Measurements from ENCODE around the gene JUND. TPM values are rescaled to one million over a fixed set of nuclear protein-coding genes. Genes with fewer than 3 reads are reported as not detected.

The JUND gene
- total and polyA plus RNA-seq, 2 of the 8 experiments (the other 6 are each of a cell fraction or from before 2014, with no cell fraction given), result 54.0 to 77.5 TPM

GRCh38 chr19:18313398-18313797, 32.0 kb upstream of the JUND start:
- Histone ChIP-seq H3K4me2 (ENCODE audit: insufficient read depth in 1 of 2, low read depth in 2 of 2, low read length in 2 of 2) (no peak overlapping the region), H3K27ac (ENCODE audit: low read depth, low read length) (no peak overlapping the region), H2BK5ac (ENCODE audit: low read depth, low read length) (no peak overlapping the region), H2BK120ac (replicated peaks; ENCODE audit: low read depth, low read length) (no peak overlapping the region), H3K18ac (ENCODE audit: extremely low read depth, low read length) (no peak overlapping the region), H3K79me1 (ENCODE audit: low read depth, low read length) (peaks cover 2% of the 10 kb centered on the region; the same call in 1 of the 2 replicates), H3K9me3 (ENCODE audit: insufficient read depth in 2 of 2, low read depth in 1 of 2, low read length in 1 of 2) (no peaks in the 10 kb centered on the region), H3K4ac (replicated peaks; ENCODE audit: insufficient read length, low read depth, low read length) (no peak overlapping the region), H3K4me1 (replicated peaks in 1 of 4; ENCODE audit: control insufficient read depth in 3 of 4, insufficient read depth in 4 of 4, low read length in 3 of 4) (no peaks in the 10 kb centered on the region; a peak in 3 of 7 replicates), H3K27me3 (replicated peaks in 1 of 4; ENCODE audit: control insufficient read depth in 3 of 4, extremely low read depth in 1 of 4, insufficient read depth in 3 of 4, low read length in 3 of 4) (no peaks in the 10 kb centered on the region), H3K23me2 (ENCODE audit: low read depth, low read length) (no peaks in the 10 kb centered on the region), H4K5ac (ENCODE audit: insufficient read length, low read depth, low read length) (no peak overlapping the region), H3K9ac (replicated peaks in 1 of 4; ENCODE audit: extremely low read depth in 1 of 4, low read depth in 3 of 4, low read length in 3 of 4) (no peak overlapping the region), H3K23ac (ENCODE audit: insufficient read length) (no peak overlapping the region), H2BK15ac (ENCODE audit: low read length) (no peak overlapping the region), H2AFZ (ENCODE audit: low read length) (no peak overlapping the region), H4K8ac (ENCODE audit: extremely low read depth, insufficient read depth, low read length) (no peak overlapping the region), H3K14ac (ENCODE audit: insufficient read length) (no peak overlapping the region), H4K91ac (replicated peaks; ENCODE audit: insufficient read length, low read length) (no peak overlapping the region), H3K56ac (replicated peaks; ENCODE audit: insufficient read length, low read depth, low read length) (no peak overlapping the region), H3K36me3 (ENCODE audit: control insufficient read depth in 2 of 4, insufficient read depth in 4 of 4, low read length in 3 of 4) (peaks cover 12 to 60% (median 39%) of the 10 kb centered on the region in 4 experiments; a peak in 7 of 8 replicates), H4K20me1 (replicated peaks in 1 of 2; ENCODE audit: control insufficient read depth in 1 of 2, insufficient read depth in 2 of 2, low read length in 2 of 2) (peaks cover under 1 to 18% of the 10 kb centered on the region in 2 experiments), H2BK12ac (ENCODE audit: low read depth, low read length) (no peak overlapping the region), H3K4me3 (ENCODE audit: extremely low read depth in 1 of 4, insufficient read depth in 2 of 4, low read depth in 3 of 4, low read length in 4 of 4) (no peak overlapping the region), H2AK5ac (ENCODE audit: low read depth, low read length) (no peak overlapping the region), H2BK20ac (ENCODE audit: low read length) (no peak overlapping the region), H3K79me2 (ENCODE audit: control insufficient read depth in 1 of 2, insufficient read depth in 2 of 2, low read length in 2 of 2) (peaks cover 0 to 14% of the 10 kb centered on the region in 2 experiments; a peak in 2 of 4 replicates)
- 92% methylated on average over 3 of the region's 3 CpGs; no CpG with 5 or more reads in 1 of the 2 experiments for WGBS, 2 experiments (ENCODE audit: extremely low coverage in 1 of 2, insufficient coverage in 1 of 2, insufficient read length in 1 of 2, insufficient replicate concordance in 2 of 2, low coverage in 1 of 2, low lambda C conversion rate in 2 of 2, missing lambda C conversion rate in 1 of 2)
- FAIRE-seq, result no peak
- TF ChIP-seq EP300 (IDR thresholded peaks at IDR 0.05; ENCODE audit: borderline replicate concordance in 1 of 2, low read depth in 2 of 2, low read length in 2 of 2) (no peak), ATF3 (IDR thresholded peaks at IDR 0.05; ENCODE audit: insufficient read depth, low read depth, low read length) (no peak)
- DNase-seq (ENCODE audit: low read depth in 1 of 2, low spot score in 2 of 2), result no peak
- CTCF ChIA-PET (ENCODE audit: partially characterized antibody), result interaction anchor here (1.3 to 13.7 kb wide), 5 partner anchors 8 to 75 kb away, joined by 3 to 242 read pairs (median 4); partner anchors contain the start of genes IQCN and JUND
- POLR2A ChIA-PET (ENCODE audit: partially characterized antibody), result interaction anchor here (0.6 to 13.8 kb wide), 6 partner anchors 8 to 51 kb away, joined by 3 to 200 read pairs (median 4); partner anchors contain the start of genes JUND and LSM4

All from H1 (cell line).